ENCODE measurements around the gene ING5. TPM values are rescaled to one million over a fixed set of nuclear protein-coding genes. Genes with fewer than 3 reads are reported as not detected.
"Not testable (repeated sequence)": the region's sequence is repeated elsewhere in the genome, so short reads cannot be mapped to it uniquely, and the experiment has no call there.

ING5 gene
- total RNA-seq, 1 donor from 2014 or later, result 18.0 TPM

DNA sequence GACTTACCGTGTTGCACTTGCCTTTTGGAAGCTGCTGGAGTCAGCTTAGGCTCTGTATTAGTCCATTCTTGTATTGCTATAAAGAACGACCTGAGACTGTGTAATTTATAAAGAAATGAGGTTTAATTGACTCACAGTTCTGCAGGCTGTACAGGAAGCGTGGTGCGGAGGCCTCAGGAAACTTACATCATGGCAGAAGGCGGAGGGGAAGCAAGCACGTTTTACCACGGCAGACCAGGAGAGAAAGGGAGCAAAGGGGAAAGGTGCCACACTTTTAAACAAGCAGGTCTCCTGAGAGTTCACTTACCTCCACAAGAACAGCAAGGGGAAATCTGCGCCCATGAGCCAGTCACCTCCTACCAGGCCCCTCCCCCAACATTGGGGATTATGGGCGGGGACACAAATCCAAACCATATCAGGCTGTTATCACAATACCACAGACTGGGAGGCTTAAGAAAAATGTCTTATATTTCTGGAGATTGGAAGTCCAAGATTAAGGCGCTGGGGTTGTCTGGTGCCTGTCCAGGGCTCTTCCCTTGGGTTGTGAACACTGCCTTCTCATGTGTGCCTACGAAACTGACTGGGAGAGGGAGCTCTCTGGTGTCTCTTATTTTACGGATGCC, 28.9 kb downstream of the ING5 start:
- intact Hi-C loops (cut with DNase I), result no loop called here
- DNase-seq, result peak; percentile 23
- ATAC-seq (ENCODE audit: poor library complexity), result no peak

DNA sequence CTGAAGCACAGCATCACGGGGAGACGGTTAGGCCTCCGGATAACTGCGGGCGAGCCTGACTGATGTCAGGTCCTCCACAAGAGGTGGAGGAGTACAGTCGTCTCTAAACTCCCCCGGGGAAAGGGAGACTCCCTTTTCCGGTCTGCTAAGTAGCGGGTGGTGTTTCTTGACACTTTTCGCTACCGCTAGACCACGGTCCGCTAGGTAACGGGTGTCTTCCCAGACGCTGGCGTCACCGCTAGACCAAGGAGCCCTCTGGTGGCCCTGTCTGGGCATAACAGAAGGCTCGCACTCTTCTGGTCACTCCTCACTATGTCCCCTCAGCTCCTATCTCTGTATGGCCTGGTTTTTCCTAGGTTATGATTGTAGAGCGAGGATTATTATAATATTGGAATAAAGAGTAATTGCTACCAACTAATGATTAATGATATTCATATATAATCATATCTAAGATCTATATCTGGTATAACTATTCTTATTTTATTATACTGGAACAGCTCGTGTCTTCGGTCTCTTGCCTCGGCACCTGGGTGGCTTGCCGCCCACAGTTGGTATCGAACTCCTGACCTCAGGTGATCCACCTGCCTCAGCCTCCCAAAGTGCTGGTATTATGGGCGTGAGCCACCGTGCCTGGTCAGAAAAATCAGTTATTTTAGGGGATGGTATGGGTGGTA, 30.8 kb downstream of the ING5 start:
- peak; percentile 86 for DNase-seq

DNA sequence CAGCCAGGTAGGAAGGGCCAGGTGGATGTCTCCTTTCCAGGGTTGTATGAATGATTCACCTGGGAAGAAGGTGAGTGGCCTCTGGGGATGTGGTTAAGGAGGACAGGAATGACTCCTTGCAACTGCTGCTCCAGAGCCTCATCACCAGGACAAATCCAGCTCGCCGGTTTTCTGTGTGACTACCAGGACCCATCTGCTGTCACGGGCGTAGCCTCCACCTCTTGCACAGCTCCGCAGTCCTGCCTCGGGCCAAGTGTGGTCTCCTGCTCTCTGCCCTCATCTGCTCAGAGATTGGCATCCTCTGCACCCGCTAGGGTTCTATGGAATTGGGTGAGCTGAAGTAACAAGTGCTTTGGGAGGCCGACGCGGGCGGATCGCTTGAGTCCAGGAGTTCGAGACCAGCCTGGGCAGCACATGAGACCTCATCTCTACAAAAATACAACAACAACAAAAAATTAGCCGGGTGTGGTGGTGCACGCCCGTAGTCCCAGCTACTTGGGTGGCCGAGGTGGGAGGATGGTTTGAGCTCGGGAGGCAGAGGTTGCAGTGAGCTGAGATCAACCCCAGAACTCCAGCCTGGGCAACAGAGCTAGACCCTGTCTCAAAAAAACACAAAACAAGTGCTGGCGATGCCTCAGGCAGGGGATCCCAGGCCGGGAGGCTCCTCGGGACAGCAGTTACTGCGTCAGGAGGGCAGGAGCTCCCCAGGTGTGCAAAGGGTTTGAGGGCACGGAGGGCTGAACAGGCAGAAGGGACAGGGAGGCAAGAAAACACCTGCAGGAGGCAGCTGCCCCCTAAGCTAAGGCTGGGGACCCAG, 31.8 kb downstream of the ING5 start:
- ATAC-seq (ENCODE audit: poor library complexity), result no peak
- intact Hi-C loops (cut with DNase I), result no loop called here

More for the DNA sequence above, 30.8 kb downstream of the ING5 start:
- ATAC-seq (ENCODE audit: poor library complexity); intact Hi-C loops (cut with DNase I): not testable (repeated sequence)

DNA sequence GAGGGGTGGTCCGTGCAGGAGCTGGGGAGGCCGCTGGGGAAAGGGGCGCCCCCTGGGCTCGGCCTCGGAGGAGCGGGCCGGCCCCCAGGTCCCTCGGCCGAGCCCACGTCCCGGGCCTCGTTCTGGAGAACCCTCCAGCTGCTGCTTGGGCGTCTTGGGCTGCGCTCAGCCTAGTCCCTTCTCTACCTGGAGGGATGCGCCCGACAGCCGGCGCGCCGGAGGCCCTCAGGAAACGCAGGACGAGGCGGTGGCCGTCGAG, 32.3 kb downstream of the ING5 start:
- no peak for ATAC-seq (ENCODE audit: poor library complexity)
- DNase-seq, result no peak
- intact Hi-C loops (cut with DNase I), result no loop called here

More for the DNA sequence above, 31.8 kb downstream of the ING5 start:
- peak; percentile 40 for DNase-seq

DNA sequence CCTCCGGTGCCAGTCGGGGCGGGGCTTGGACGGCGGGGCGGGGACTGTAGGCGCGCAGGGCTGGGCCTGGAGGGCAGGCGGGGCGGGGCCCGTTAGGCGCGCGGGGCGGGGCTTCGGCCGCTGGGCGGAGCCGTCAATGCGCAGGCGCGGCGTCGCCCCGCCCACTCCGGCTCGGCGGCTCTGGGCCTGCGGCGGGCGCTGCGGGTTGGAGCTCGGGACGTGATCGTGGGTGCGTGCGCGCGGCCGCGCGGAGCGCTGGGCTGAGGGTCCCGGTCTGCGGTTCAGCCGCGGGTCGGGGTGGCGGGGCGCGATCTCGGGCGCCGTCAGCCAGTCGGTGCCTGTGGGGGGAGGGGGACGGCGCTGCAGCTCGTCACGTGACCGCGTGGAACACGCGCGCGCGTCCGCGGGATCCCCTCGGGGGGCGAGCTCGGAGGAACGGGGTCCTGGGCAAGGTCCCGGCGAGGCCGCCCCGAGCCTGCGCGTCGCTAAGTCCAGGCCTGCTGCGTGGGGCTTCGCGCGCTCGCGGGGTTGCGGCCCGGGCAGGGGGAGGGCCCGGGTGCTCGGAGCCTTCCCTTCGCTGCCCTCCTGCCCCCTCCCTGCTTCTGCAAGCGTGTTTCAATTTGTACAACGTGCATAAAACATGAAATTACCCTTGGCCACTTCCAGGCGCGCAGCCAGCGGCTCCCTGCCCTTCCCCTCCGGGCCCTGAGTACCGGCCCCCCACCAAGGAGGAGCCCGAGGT, 32.8 kb downstream of the ING5 start, which contains the start of gene D2HGDH:
D2HGDH (plus strand) TSS at position 164 of the 742 bp plus-strand sequence. CDS start 595 bp downstream, outside the sequence.
- intact Hi-C loops (cut with DNase I), result loop anchor here (5.0 kb wide), 1 partner anchor 143 kb away; no protein-coding TSS in a partner anchor
- ATAC-seq (ENCODE audit: poor library complexity) (peak; percentile 95), DNase-seq (peak; percentile 98)

DNA sequence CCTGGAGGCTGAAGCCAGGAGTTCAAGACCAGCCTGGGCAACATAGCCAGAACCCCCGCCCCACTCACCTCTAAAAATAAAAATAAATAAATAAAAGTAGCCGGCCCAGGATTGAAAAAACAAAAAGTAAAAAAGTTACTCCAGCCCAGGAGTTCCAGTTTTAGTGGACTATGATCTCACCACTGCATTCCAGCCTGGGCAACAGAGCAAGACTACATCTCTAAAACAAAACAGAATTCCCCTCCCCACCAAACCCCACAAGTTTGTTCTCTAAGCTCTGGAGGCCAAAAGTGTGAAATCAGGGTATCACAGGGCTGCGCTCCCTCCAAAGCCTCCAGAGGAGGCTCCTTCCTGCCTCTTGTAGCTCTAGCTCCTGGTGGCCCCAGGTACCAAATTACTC, 34.3 kb downstream of the ING5 start:
- ATAC-seq (ENCODE audit: poor library complexity) (no peak), DNase-seq (no peak)
- intact Hi-C loops (cut with DNase I), result loop anchor here (5.0 kb wide), 1 partner anchor 141 kb away; no protein-coding TSS in a partner anchor

DNA sequence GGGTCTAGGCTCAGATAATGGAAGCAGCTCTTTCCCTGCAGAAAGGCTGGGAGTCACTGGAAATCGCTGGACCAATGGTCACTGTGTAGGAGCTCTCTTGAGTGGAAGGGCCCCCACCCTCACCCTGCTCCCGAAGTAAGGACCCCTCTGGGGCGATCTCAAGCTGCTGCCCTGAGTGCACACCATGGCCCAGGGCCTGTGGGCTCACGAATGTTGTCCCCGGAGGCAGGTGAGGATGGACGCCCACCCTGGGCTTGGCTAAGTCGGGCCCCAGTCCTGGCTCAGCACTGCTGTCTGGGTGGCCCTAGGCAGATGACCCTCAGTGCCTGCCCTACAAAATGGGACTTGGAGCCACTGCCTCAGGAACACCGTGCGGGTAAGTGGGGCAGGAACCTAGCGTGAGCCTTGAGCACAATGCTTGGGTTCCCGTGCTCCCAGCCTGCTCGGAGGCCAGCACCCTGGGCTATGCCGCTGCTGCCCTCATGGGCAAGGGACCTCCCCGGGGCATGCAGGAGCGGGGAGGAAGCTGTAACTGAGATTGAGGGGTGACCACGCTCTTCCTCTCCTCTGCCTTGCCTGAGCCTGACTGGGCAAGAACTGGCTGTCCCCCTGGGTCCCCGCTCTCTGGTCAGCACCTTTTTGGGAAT, 36.3 kb downstream of the ING5 start:
- intact Hi-C loops (cut with DNase I), result loop anchor here (5.0 kb wide), 1 partner anchor 139 kb away; no protein-coding TSS in a partner anchor
- ATAC-seq (ENCODE audit: poor library complexity) (no peak), DNase-seq (no peak)

DNA sequence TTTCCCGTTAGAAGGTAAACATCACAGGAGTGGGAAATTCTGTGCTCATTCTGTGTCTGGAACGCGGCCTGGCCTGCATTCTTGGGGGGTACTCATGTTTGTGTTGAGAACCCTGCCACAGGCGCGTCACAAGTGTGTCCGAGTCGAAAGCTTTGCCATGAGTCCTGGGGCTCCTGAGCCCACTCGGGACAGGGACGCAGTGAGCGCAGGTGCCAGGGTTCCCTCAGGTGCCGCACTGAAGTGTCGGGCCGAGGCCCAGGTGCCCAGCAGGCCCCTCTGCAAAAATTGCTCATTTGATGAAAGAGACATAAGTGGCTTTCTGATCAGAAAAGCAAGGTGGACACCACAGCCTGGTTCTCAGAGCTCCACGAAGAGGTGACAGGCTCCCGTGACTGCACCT, 37.3 kb downstream of the ING5 start:
- ATAC-seq (ENCODE audit: poor library complexity) (no peak), DNase-seq (no peak)
- intact Hi-C loops (cut with DNase I), result loop anchor here (5.0 kb wide), 1 partner anchor 138 kb away; no protein-coding TSS in a partner anchor

DNA sequence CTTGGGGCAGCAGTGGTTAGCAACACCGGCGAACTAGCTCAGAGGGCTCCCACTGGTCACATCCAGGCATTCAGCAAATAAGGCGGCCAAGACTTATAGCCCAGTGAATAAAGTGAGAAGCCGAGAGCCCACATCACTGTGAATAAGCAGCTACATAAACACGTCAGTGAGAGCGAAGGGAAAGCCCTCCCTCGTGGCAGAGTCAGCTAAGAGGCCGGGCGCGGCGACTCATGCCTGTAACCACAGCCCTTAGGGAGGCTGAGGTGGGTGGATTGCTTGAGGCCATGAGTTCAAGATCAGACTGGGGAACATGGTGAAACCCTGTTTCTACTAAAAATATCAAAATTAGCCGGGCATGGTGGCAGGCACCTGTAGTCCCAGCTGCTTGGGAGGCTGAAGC, 37.8 kb downstream of the ING5 start:
- no peak for DNase-seq
- intact Hi-C loops (cut with DNase I), result loop anchor here (5.0 kb wide), 1 partner anchor 138 kb away; no protein-coding TSS in a partner anchor
- no peak for ATAC-seq (ENCODE audit: poor library complexity)

DNA sequence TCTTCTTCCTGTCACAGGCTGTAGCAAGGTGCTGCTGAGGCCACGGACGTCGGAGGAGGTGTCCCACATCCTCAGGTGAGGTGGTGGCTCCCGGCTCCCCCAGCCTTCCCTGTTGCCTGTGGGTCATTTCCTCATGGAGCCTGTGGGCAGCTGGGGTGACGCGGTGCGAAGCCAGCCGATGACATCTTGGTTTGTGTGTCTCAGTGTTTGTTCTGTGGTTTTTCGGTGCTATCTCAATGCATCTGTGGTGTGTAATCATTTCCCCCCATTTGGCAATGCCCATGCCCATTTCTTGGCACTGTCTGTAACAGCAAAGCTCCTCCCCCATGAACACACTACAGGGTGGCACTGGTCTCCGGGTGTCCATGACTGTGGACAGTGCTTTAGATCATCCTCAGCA, 39.2 kb downstream of the ING5 start:
- intact Hi-C loops (cut with DNase I), result no loop called here
- no peak for DNase-seq
- no peak for ATAC-seq (ENCODE audit: poor library complexity)

DNA sequence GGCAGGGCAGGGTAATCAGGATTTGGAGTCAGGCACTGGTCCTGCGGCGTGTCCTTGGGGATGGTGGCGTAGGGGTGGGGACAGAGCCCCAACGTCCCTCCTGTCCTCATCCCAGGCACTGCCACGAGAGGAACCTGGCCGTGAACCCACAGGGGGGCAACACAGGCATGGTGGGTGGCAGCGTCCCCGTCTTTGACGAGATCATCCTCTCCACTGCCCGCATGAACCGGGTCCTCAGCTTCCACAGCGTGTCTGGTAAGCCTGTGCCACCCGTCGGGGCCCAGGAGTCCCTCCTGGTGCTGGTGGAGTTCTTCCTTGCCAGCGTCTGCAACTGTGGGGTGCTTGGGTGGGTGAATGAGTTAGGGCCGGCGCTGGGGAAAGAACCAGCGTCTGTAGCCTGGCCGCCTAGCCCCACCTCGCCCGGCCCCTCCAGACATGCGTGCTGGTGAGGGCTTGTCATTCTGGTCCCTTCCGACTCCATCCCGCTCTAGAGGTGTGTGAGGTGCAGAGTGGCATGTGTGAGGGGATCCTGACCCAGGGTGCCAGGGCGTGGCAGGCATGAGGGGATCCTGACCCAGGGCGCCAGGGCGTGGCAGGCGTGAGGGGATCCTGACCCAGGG, 40.6 kb downstream of the ING5 start:
- no peak for ATAC-seq (ENCODE audit: poor library complexity)
- intact Hi-C loops (cut with DNase I), result no loop called here
- no peak for DNase-seq

DNA sequence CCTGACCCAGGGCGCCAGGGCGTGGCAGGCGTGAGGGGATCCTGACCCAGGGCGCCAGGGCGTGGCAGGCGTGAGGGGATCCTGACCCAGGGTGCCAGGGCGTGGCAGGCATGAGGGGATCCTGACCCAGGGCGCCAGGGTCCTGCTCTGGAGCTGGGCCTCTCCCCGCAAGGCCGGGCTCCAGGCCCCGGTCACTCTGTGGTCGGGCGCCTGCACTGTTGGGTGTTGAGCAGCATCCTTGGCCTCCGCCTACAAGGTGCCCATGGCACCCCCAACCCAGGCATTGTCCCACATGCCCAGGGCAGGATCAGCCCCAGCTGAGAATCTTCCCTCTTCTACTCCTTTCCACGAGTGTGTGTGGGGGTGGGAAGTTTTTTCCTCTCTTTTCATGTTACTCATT, 41.2 kb downstream of the ING5 start:
- DNase-seq; ATAC-seq (ENCODE audit: poor library complexity); intact Hi-C loops (cut with DNase I): not testable (repeated sequence)

DNA sequence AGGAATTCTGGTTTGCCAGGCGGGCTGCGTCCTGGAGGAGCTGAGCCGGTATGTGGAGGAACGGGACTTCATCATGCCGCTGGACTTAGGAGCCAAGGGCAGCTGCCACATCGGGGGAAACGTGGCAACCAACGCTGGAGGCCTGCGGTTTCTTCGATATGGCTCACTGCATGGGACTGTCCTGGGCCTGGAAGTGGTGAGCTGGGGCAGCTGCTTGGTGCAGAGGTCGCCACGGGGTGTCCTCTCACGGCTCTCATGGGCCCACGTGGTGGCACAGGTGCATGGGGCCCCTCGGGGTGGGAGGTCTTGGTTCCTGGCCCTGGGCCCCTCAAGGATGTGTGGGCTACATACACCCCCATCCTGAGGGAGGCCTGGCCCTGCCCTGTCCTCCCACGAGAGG, 41.8 kb downstream of the ING5 start:
- DNase-seq (no peak), ATAC-seq (ENCODE audit: poor library complexity) (no peak)
- intact Hi-C loops (cut with DNase I), result no loop called here

DNA sequence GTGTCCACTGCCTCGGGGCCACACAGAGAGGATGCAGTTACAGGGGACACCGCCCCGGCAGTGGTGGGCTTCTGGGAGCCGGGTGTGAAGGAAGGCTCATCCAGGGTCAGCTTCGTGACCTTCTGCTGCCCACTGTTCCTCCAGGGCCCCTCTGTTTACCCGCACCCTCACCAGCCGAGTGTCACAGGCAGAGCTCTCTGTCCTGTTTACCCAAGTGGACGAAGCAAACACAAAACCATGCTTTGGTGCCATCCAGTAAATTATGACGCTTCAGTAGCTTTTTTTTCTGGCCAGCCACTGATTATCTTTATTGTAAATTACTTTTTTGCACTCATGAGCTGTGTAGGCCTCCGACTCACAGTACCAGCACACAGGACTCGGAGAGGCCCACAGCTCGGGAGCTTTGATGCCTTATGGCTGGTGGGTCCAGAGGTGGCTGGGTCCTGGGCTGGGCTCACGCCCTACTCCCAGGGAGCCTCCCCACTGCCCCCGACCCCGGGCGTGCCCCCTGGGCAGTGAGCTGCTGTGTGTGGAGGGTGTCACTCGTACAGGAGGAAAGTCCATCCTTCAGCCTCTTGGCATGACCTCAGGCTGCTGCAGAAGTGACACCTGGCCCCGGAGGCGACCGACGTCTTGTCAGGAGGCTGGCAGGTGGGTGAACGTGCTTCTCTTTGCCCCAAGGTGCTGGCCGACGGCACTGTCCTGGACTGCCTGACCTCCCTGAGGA, 42.4 kb downstream of the ING5 start:
- intact Hi-C loops (cut with DNase I), result no loop called here
- no peak for ATAC-seq (ENCODE audit: poor library complexity)

DNA sequence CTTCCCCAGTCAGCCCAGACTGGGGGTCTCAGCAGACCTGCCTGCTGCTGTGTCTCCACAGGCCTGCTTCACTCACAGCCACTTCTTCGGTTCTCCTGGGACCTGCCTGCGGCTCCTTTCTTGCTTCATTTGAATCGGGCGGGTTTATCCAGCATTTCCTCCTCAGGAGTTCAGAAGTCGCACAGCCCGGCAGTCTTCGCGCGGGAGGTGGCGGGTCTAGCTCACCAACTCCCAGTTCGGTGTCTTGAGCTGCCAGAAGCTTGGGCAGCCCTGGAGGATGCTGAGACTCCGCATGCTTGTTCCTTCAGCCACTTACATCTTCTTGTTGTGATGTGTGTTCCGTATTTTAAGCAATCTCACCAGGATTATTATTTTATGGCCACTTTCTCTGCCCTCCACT, 43.4 kb downstream of the ING5 start:
- intact Hi-C loops (cut with DNase I), result no loop called here
- DNase-seq (no peak), ATAC-seq (ENCODE audit: poor library complexity) (no peak)

More for the DNA sequence above, 42.4 kb downstream of the ING5 start:
- DNase-seq, result no peak

DNA sequence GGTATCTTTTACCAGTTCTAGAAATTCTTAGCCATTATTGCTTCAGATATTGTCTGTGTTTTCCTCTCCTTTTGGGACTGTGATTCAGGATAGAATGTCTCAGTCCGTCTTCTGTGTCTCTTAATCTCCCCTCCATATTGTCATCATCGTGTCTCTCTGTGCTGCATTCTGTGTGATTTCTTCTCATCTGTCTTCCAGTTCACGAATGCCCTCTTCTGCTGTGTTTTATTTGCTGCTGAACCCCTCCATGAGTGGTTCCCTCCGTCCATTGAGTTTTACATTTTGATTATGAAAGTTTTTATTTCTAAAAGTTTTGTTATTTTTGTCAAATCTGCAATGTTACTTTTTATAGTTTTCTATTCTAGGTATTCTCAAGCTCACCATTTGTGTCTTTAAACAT, 44.2 kb downstream of the ING5 start:
- ATAC-seq (ENCODE audit: poor library complexity) (no peak), DNase-seq (no peak)
- intact Hi-C loops (cut with DNase I), result no loop called here

DNA sequence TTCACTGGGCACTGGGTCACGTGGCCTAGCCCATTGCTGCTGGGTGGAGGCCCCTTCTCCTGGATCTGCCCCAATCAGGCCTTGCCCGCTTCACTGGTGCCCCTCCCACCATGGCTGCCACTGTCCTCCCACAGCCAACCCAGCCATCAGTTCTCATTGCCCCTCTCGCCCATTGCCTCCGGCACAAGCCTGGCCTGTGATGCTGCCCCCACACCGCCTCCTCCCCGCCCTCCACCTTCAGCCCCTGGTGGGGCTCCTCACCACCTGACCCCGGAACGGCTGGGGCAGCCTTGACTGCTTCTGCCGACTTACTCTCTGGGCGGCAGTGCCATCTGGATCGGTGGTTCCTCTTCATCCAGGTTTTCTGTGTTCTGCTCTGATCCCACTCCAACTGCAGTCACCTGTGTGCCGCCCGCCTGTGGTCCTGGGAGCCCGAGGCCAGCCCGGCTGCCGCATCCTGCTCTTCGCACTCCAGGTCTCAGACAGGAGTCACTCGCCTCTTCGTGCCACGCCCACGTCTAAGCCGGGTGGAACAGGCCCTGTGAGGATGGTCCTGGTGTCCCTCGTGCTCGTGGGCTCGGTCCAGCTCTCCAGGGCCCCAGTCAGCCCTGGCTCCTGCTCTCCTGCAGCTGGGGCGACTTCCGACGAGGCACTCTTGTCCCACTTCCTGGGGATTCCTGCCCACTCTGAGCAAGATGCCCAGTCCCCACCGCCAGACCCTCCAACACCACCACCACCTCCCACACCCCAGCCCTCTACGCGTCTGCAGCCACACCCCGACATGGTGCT, 46.8 kb downstream of the ING5 start:
- intact Hi-C loops (cut with DNase I), result no loop called here

More for the DNA sequence above, 46.8 kb downstream of the ING5 start:
- DNase-seq (no peak), ATAC-seq (ENCODE audit: poor library complexity) (no peak)

Measured in Right ventricle myocardium superior (tissue), 1 donor.